ENCODE data around the gene SENP5. TPM values are rescaled to one million over a fixed set of nuclear protein-coding genes. Genes with fewer than 3 reads are reported as not detected.
"Not testable (repeated sequence)": the region's sequence is repeated elsewhere in the genome, so short reads cannot be mapped to it uniquely, and the experiment has no call there.

Gene SENP5, protein sequence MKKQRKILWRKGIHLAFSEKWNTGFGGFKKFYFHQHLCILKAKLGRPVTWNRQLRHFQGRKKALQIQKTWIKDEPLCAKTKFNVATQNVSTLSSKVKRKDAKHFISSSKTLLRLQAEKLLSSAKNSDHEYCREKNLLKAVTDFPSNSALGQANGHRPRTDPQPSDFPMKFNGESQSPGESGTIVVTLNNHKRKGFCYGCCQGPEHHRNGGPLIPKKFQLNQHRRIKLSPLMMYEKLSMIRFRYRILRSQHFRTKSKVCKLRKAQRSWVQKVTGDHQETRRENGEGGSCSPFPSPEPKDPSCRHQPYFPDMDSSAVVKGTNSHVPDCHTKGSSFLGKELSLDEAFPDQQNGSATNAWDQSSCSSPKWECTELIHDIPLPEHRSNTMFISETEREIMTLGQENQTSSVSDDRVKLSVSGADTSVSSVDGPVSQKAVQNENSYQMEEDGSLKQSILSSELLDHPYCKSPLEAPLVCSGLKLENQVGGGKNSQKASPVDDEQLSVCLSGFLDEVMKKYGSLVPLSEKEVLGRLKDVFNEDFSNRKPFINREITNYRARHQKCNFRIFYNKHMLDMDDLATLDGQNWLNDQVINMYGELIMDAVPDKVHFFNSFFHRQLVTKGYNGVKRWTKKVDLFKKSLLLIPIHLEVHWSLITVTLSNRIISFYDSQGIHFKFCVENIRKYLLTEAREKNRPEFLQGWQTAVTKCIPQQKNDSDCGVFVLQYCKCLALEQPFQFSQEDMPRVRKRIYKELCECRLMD
- 34.8 and 48.2 TPM in 2 replicates for total RNA-seq (2014; rRNA removed; shearing (Covaris generic))

DNA sequence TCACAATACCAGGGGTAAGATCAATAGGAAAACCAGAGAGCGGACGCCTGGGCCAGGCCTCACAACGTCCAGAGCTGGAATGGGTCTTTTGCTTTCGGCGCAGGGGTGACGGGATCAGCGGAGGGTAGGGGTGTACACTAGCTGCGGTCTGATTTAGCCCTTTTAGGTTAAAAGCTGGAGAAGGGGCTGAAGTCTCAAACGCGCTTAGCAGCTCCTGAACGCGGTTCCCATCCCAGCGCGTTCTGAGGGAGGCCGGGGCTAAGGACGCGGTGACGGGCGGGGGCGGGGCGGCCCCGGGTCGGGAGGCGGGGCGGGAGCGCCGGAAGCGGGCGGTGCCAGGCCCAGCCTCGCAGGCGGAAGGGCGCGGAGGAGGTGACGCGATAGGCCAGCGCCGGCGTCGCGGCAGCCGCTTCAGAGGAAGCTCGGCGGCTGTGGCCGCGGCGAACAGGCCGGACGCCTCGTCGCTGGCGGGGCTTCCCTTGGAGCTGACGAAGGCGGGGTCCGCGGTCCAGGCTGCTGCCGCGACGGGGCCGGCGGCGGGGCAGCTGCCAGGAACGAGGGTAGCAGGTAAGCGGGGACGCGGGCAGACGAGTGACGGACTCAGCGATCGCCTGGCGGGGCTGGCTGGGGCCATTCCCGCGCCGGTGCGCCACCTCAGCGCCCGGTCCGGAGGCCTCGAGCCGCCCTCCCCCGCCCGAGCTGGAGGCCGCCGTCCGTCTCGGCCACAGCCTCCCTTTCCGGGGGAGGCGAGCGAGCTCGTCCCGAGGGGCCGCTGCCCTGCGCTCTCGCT lies at the start of gene SENP5:
Gene SENP5 (plus strand): TSS at position 414 of the 790 bp plus-strand sequence. CDS start 17,262 bp downstream, outside the sequence.
- peak; percentile 90 for DNase-seq (ENCODE audit: low read depth)

DNA sequence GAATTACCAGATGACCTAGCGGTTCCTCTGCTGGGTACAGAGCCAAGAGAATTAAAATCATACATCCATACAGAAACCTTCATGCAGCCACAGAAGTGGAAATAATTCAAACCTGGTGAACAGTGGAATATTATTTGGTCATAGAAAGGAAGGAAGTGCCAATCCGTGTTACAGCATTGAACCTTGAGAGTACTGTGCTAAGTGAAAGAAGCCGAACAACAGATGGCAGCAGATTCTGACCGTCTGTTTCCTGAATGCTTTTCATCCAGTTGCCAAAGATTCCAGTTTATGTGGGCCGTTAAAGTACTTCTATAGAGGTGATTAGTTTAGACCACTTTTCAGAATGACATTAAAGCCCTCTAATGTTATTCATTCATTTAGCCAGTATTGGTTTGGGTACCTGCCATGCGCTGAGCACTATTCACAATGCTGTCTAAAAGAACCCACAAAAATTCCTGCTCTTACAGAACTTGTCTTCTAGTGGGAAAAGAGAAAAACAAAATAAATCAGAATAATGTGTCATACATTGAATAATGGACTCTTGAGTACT lies 45.8 kb upstream of the SENP5 start:
- DNase-seq (ENCODE audit: low read depth): no peak

DNA sequence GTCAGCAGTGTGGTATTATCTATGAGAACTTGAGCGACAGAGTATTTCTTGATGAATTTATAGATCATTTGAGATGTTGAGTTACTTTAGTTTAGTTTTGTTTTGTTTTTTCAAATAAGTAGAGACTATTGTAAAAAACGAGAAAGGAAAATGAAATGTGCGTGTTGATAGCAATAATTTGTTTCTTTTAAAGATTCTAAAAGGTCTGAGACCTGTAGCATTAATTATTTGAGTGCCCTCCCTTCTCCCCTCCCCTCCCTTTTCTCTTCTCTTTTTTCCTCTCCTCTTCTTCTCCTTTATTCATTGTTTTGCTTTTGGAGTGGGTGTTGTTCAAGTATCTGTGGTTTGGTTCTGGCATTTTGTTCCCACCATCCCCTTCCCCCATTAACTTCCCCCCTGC lies 38.1 kb upstream of the SENP5 start:
- DNase-seq (ENCODE audit: low read depth): not testable (repeated sequence)

DNA sequence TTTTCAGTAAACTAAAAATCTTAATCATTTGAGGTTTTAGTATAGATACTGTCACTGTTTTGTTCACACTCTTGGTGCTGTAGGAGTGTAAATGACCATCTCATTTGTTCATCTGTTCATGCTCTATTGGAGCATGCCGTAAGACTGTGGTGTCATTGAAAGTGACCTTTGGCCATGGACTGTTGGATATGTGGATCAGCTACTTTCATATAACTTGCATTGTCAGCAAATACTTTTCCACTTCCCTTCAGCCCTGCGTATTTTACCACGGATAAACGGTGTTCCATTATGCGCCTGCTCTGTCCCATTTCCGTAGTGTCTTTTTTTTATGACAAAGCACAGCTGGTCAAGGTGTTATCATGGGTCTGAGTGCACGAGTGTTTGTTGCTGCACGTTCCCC lies 32.6 kb upstream of the SENP5 start:
- DNase-seq (ENCODE audit: low read depth): no peak

DNA sequence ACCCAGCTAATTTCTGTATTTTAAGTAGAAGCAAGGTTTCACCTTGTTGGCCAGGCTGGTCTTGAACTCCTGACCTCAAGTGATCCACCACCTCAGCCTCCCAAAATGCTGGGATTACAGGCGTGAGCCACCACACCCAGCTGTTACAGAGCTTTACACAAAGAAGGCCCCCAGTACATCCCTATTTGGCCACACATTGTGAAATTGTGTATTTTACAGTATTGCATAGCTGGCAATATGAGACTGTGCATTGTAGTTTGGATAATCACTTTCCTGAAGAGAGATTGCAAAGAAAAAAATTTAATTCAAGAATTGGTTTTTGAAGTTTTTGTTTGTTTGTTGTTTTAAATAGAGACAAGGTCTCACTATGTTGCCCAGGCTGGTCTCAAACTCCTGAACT lies 31.1 kb upstream of the SENP5 start:
- not testable (repeated sequence) for DNase-seq (ENCODE audit: low read depth)

DNA sequence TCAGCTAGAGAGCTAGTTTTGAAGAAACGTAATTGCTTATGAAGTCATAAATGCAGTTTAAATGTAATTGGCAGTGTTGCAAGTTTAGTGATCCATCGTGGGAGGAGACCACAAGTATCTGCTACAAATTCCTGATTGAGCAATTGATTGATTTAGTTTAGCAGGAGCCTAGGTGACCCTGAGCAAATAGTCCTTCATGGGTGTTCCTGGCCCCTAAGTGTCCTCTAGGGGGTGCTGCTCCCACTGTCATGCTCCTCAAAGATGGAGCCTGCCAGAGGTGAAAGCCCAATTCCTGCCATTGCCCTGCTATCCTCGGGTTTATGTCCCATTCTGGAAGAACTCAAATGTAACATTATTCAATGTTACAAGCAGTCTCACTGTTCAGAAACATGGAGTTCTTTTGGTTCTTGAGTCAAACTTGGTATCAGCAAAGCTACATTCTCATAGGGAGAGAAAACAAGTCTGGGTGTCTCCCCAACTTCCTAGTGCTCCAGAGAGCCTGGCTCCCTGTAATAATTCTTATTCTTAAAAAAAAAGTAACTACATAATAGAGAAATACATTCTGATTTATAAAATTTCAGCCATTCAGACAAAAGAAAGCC lies 29.8 kb upstream of the SENP5 start:
- peak; percentile 68 for DNase-seq (ENCODE audit: low read depth)

DNA sequence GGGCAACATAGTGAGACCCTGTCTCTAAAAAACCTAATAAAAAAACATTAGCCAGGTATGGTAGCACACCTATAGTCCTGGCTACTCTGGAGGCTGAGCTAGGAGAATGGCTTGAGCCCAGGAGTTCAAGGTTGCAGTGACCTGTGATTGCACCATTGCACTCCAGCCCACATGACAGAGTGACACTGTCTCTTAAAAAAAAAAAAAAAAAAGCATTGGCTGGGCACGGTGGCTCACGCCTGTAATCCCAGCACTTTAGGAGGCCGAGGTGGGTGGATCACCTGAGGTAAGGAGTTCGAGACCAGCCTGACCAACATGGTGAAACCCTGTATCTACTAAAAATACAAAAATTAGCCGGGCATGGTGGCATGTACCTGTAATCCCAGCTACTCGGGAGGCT lies 28.4 kb upstream of the SENP5 start:
- DNase-seq (ENCODE audit: low read depth): not testable (repeated sequence)

DNA sequence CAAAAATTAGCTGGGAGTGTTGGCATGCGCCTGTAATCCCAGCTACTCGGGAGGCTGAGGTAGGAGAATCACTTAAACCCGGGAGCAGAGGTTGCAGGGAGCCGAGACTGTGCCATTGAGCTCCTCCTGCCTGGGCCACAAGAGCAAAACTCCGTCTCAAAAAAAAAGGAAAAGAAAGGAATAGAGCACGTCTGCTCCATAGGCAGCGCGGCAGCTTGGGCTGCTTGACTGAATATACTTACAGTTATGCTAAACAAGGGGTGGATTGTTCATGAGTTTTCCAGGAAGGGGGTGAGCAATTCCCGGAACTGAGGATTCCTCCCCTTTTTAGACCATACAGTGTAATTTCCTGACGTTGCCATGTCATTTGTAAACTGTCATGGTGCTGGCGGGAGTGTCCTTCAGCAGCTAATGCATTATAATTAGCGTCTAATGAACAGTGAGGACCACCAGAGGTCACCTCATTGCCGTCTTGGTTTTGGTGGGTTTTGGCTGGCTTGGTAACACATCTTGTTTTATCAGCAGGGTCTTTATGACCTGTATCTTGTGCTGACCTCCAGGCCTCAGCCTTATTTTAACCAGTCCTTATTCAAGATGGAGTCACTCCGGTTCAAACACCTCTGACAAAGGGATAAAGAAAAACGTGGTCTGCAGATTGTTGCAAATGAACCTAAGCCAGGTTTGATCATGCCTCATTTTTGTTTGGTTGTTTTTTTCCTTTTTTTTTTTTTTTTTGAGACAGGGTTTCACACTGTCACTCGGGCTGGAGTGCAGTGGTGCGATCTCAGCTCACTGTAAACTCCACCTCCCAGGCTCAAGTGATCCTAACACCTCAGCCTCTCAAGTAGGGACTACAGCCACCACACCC lies 24.9 kb upstream of the SENP5 start:
- DNase-seq (ENCODE audit: low read depth): peak; percentile 58

DNA sequence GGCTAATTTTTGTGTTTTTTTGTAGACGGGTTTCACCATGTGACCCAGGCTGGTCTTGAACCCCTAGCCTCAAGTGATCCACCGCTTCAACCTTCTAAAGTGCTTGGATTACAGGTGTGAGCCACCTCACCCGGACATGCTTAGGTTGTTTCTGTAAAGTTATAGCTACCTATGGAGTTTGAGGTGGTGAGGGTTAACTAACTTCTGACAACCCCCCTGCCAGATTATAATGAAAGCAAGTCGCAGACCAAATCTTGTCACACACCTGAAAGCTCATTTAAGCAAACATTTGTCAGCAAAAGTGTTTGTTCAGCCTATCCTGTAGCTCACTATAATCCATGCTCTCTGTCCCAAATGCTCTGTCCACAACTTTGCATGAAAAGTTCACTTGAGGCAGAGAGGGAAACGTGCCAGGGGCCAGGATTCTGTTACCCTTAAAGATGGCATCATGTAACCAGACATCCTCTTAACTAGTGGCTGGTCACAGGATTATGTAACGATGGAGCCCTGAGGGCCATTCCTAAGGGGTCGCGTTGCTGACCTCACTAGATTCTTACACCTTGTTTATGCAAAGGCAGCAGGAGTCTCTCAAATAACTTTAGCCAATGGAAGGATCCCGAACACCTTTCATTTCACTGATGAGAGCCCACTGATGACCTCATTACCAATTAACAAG lies 24.1 kb upstream of the SENP5 start:
- DNase-seq (ENCODE audit: low read depth): peak; percentile 27

DNA sequence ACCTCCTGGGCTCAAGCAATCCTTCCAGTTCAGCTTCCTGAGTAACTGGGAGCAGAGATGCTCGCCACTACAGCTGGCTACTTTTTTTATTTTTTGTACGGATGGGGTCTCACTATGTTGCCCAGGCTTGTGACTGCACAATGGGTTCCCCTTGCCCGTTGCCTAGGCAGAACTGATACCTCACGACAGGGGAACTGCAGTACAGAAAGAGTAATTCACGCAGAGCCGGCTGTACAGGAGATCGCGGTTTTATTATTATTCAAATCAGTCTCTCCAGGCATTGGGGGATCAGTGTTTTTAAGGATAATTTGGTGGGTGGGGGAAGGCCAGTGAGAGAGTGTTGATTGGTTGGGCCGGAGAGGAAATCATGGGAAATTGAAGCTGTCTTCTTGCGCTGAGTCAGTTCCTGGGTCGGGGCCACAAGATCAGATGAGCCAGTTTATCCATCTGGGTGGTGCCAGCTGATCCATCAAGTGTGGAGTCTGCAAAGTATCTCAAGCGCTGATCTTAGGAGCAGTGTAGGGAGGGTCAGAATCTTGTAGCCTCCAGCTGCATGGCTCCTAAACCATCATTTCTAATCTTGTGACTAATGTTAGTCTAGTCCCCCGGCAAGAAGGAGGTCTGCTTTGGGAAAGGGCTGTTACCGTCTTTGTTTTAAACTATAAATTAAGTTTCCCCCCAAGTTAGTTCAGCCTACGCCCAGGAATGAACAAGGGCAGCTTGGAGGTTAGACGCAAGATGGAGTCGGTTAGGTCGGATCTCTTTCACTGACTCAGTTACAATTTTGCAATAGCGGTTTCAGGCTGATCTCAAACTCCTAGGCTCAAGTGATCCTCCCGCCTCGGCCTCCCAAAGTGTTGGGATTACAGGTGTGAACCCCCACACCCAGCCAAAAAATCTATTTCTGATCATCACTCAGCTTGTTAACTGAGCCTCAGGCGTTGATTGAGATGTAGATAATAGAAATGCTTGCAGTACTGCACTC lies 23.2 kb upstream of the SENP5 start:
- not testable (repeated sequence) for DNase-seq (ENCODE audit: low read depth)

DNA sequence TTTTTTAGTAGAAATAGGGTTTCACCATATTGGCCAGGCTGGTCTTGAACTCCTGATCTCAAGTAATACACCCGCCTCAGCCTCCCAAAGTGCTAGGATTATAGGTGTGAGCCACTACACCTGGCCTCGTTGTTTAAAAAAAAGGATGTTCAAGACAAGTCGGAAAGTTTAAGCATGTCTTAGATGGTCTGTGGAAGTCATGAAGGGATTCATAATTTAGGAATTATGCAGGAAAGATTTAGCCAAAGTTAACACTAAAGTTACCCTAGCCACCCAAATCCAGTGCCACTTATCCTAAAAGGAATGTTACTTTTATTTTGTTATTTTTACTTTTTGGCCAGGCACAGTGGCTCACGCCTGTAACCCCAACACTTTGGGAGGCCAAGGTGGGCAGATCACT lies 19.3 kb upstream of the SENP5 start:
- not testable (repeated sequence) for DNase-seq (ENCODE audit: low read depth)

DNA sequence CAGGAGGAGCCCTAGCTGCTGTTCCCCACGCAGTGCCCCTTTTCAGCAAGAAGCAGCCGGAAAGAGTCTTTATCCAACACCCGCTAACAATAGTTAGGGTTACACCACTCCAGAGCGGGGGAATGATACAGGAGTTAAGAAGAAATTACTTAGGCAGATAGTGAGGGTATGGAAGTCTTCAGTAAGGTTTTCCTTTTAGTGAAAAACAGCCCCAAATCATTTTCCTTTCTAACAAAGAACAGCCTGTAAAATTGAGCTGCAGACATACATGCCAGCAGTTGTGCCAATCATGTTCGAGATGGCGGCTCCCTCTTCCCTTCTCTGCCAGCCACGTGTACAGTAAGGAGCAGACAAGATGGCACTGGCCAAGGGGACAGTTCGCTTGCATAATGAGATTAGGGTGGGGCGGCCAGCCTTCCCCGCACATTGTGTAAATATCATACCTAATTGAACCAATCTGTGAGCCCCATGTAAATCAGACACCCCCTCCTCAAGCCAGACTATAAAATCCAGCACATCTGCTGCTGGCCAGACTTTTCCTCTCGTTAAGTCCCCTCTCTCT lies 18.5 kb upstream of the SENP5 start:
- DNase-seq (ENCODE audit: low read depth): no peak

DNA sequence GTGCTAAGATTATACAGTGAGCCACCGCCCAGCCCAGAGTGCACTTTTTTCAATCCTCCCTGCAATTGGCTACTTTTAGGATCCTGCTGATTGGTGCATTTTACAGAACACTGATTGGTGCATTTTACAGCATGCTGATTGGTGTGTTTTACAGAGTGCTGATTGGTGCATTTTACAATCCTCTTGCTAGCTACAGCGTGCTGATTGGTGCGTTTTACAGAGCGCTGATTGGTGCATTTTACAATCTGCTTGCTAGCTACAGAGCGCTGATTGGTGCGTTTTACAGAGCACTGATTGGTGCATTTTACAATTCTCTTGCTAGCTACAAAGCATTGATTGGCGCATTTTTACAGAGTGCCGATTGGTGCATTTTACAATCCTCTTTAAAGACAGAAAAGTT lies 4.7 kb upstream of the SENP5 start:
- not testable (repeated sequence) for DNase-seq (ENCODE audit: low read depth)

DNA sequence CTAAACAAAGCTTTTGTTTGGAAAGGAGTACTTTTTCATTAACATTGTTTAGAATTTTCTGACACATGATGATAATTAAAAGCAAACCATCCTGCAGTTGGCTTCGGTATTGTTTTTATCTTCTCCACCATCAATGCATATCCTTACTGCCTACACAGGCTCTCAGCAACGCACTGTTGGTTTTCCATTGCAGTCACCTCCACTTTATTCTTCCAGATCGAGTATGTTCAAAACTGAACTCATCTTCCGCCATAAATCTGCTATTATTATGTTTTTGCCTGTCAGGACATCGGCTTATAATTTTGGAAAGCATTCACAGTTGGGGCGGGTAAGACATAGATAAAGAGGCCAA lies 589 bp upstream of the SENP5 start:
- no peak for DNase-seq (ENCODE audit: low read depth)

DNA sequence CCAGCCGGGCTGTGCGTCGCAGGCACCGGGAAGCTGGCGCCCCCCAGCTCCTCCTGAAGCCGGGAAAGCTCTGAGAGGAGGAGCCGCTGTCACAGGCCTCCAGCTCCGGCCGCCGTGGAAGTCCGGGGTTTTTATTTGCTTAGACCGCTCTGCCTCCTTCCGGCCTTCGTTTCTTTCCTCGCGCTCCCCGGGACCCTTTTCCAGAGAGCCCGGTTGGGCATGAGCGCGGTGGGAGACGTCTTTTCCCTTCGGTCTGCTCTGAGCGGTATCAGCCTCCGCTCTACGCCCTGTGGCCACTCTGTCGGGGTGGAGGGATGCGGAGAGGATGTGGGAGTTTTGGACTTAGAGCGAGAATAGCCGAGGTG lies 559 bp downstream of the SENP5 start:
- peak; percentile 36 for DNase-seq (ENCODE audit: low read depth)

DNA sequence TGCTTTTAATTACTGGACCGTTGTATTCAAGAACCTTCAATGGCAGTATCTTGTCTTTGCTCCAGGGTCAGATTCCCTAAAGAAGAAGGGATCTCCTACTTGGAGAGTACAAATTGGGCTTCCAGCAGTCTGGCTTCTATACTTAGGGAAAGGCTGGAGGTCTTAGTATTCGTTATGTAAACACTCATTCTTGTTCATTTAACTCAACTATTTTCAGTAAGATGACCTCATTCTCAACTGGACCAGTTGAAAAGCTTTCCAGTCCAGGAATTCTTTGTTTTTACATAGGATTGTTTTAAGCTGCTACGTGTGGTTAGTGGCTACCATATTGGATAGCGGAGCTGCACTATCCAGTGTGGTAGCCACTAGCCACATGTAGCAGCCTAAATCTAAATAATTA lies 4.6 kb downstream of the SENP5 start:
- DNase-seq (ENCODE audit: low read depth): no peak

DNA sequence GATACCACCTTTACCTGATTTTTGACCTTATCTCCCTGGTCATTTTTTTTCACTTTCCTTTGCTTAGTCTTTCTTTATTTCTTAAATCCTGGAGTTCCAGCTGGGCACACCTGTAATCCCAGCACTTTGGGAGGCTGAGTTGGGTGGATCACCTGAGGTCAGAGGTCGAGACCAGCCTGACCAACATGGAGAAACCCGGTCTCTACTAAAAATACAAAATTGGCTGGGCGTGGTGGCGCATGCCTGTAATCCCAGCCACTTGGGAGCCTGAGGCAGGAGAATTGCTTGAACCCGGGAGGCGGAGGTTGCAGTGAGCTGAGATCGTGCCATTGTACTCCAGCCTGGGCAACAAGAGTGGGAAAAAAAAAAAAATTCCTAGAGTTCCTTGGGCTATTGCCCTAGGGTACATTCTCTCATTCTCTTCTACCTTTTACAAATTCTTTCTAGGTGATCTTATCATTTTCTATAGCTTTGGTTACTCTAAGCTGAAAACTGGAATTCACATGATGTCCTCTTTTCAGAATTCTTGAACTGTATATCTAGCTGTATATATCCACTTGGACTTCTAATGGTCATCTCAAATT lies 6.9 kb downstream of the SENP5 start:
- not testable (repeated sequence) for DNase-seq (ENCODE audit: low read depth)

DNA sequence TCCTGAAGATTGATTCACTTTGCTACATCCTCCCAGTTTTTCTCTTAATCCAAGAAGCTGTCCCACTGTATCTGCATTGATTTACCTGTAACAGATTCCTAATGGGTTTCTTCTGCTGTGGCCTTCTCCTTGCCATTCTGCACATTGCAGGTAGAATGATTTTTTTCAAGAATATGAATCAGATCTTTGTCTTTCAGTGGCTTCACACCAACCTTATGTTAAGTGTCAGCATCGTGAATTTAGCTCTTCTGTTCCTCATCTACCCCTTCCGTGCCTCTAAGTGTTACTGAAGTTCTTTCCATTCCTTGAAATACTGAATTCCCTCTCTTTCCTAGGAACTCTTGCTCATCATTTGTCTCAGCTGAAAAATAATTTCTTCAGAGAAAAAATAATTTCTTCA lies 7.5 kb downstream of the SENP5 start:
- DNase-seq (ENCODE audit: low read depth): no peak

Measured in RPMI7951 (cell line).